Neural cell (in vitro differentiated cells): ENCODE data around the gene RBBP7. TPM values are rescaled to one million over a fixed set of nuclear protein-coding genes. Genes with fewer than 3 reads are reported as not detected.

Experiments
- H2AFZ ChIP-seq: fragments of 200-600, 300-800 bp; sonication (generic), shearing (Covaris generic); 2 replicates; pipeline ENCODE4 v1.6.0; 2014; ENCODE audit warnings: low read depth, mild to moderate bottlenecking, antibody characterized with exemption, low read length, moderate library complexity
- H3F3A ChIP-seq: fragments of 200-600 bp; shearing (Covaris generic); 2 replicates; pipeline ENCODE4 v1.6.1; 2016; ENCODE audit warnings: mild to moderate bottlenecking, moderate library complexity, mixed read lengths, antibody characterized with exemption, low read length; ENCODE audit not compliant: insufficient read depth, poor library complexity, severe bottlenecking
- H3K27ac ChIP-seq: fragments of 200-600, 300-800 bp; sonication (generic), shearing (Covaris generic); 2 replicates; pipeline ENCODE4 v1.5.1; 2014; ENCODE audit warnings: mild to moderate bottlenecking, low read length, moderate library complexity
- H3K27me3 ChIP-seq: fragments of 300-800, 200-600 bp; sonication (generic), shearing (Covaris generic); 2 replicates; pipeline ENCODE4 v1.6.0; 2014; ENCODE audit warnings: mild to moderate bottlenecking, low read depth, low read length, moderate library complexity; ENCODE audit not compliant: insufficient read depth
- H3K36me3 ChIP-seq: fragments of 300-800, 200-600 bp; sonication (generic), shearing (Covaris generic); 2 replicates; pipeline ENCODE4 v1.5.1; 2014; ENCODE audit warnings: mild to moderate bottlenecking, antibody characterized with exemption, low read length, moderate library complexity; ENCODE audit not compliant: insufficient read depth
- H3K4me2 ChIP-seq: fragments of 300-800, 200-600 bp; sonication (generic), shearing (Covaris generic); 2 replicates; pipeline ENCODE4 v1.6.0; 2014; ENCODE audit warnings: mild to moderate bottlenecking, low read length
- H3K4me3 ChIP-seq: fragments of 300-800, 200-600 bp; sonication (generic), shearing (Covaris generic); 2 replicates; pipeline ENCODE4 v1.5.1; 2014; ENCODE audit warnings: mild to moderate bottlenecking, low read length, moderate library complexity
- H3K79me2 ChIP-seq: fragments of 200-600 bp; shearing (Covaris generic); replicated peaks from 2 replicates; pipeline ENCODE4 v1.6.0; 2014; ENCODE audit warnings: mild to moderate bottlenecking, low read length, moderate library complexity; ENCODE audit not compliant: insufficient read depth
- H3K9ac ChIP-seq: fragments of 300-800, 200-600 bp; sonication (generic), shearing (Covaris generic); 2 replicates; pipeline ENCODE4 v1.6.1; 2016; ENCODE audit warnings: mild to moderate bottlenecking, low read length, mixed read lengths
- H3K9me2 ChIP-seq: fragments of 200-600 bp; shearing (Covaris generic); 2 replicates; pipeline ENCODE4 v1.6.1; 2016; ENCODE audit warnings: mild to moderate bottlenecking, low read length, mixed read lengths; ENCODE audit not compliant: insufficient read depth
- H3K9me3 ChIP-seq: fragments of 200-600, 300-800 bp; sonication (generic), shearing (Covaris generic); 2 replicates; pipeline ENCODE4 v1.6.1; 2016; ENCODE audit warnings: mild to moderate bottlenecking, mixed run types, low read length, moderate library complexity, mixed read lengths
- H4K20me1 ChIP-seq: fragments of 200-600 bp; shearing (Covaris generic); 2 replicates; pipeline ENCODE4 v1.6.1; 2016; ENCODE audit warnings: mild to moderate bottlenecking, mixed run types; ENCODE audit not compliant: insufficient read depth
- EP300 ChIP-seq: fragments of 450-650 bp; conservative IDR thresholded peaks from 2 replicates; pipeline ENCODE4 v1.6.1; 2014; ENCODE audit warnings: antibody characterized with exemption, mild to moderate bottlenecking, moderate library complexity; ENCODE audit not compliant: poor library complexity, severe bottlenecking
- EZH2 ChIP-seq: fragments of 200-600, 300-800 bp; shearing (Covaris generic), sonication (generic); IDR thresholded peaks from 2 replicates; pipeline ENCODE4 v1.6.1; 2014; ENCODE audit warnings: antibody characterized with exemption, low read length, borderline replicate concordance, mild to moderate bottlenecking; ENCODE audit not compliant: insufficient read depth, poor library complexity, severe bottlenecking
- MXI1 ChIP-seq: fragments of 450-650 bp; conservative IDR thresholded peaks from 2 replicates; pipeline ENCODE4 v1.6.1; 2014; ENCODE audit warnings: antibody characterized with exemption, mild to moderate bottlenecking; ENCODE audit not compliant: poor library complexity, severe bottlenecking
- POLR2AphosphoS5 ChIP-seq: IDR thresholded peaks from 2 replicates; pipeline ENCODE4 v1.6.1; 2012
- RAD21 ChIP-seq: fragments of 450-650 bp; conservative IDR thresholded peaks from 2 replicates; pipeline ENCODE4 v1.6.1; 2014; ENCODE audit warnings: antibody characterized with exemption, mild to moderate bottlenecking, moderate library complexity
- SMC3 ChIP-seq: fragments of 450-650 bp; conservative IDR thresholded peaks from 2 replicates; pipeline ENCODE4 v1.6.1; 2014; ENCODE audit warnings: antibody characterized with exemption, mild to moderate bottlenecking, moderate library complexity; ENCODE audit not compliant: poor library complexity
- TAF1 ChIP-seq: IDR thresholded peaks from 2 replicates; pipeline ENCODE4 v1.6.1; 2012; ENCODE audit warnings: low read depth
- polyA plus RNA-seq: library from polyadenylated mRNA; depleted of rRNA; stranded (reverse); fragments of >200 nt; gene quantifications from 2 replicates; pipeline ENCODE4 v1.2.3, GENCODE V29; 2014
- TF ChIP-seq, protein P1 (sequence below): fragments of 450-650 bp; IDR thresholded peaks from 2 replicates; pipeline ENCODE4 v1.5.1; 2014; ENCODE audit warnings: antibody characterized with exemption, mild to moderate bottlenecking, moderate library complexity; ENCODE audit not compliant: poor library complexity, severe bottlenecking
- TF ChIP-seq, protein P2 (sequence below): IDR thresholded peaks from 2 replicates; pipeline ENCODE4 v1.6.1; 2012; ENCODE audit warnings: borderline replicate concordance

Gene RBBP7
- polyA plus RNA-seq, 1 donor from 2014 or later, result 204 TPM

DNA sequence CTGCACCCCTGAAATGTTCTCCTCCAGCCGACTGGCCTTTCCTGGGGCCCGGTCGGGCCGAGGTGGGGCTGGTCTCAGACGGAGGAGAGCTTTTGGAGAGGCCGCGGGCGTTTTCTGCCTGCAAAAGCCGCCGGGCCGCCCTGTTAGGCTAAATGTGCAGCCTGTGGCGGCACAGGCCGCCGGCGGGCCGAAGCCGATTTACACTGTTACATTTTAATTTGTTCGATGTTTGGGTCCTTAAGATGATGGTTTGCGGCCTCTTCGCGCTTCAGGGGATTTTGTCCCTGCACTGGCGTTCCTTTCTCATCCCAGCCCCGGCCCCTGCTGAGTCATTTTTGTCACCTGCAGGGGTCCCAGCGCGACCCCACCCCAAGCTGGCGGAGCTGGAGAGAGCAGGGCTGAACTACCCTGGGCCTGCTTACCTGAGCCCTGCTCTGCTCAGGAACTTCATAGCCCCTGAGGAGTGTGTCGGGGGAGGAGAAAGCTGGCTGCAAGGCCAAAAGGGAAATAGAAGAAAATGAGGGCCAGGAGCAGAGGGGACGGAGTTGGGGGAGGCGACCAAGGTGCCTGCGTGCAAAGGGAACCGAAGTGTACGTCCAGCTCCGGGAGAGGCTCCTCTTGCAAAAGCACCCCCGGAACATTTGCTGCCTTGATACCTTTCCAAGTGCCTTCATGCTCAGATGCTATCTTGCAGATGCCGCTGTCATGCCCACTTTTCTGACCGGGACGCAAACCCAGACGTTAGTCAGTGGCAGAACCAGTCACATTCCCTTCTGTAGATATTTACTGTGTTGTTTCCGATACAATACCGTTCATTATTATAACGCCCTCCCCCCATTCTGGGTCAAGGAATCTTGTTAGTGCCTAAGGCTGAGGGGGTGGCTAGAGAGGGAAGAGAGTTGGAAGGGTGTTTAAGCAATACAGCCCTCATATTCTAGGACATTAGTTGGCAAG is 977 bp upstream of the RBBP7 start:
- Histone ChIP-seq H3K4me2 (peak overlapping the region; percentile 39), H3K9me2 (no peaks in the 10 kb centered on the region), H2AFZ (peak overlapping the region; percentile 51), H3K9ac (peak overlapping the region; percentile 89), H4K20me1 (no peaks in the 10 kb centered on the region), H3K9me3 (no peaks in the 10 kb centered on the region), H3F3A (no peaks in the 10 kb centered on the region), H3K27ac (peak overlapping the region; percentile 93), H3K4me3 (peak overlapping the region; percentile 69), H3K36me3 (no peaks in the 10 kb centered on the region), H3K79me2 (peaks cover 18% of the 10 kb centered on the region), H3K27me3 (no peaks in the 10 kb centered on the region)
- no peak for TF ChIP-seq RAD21
- no peak for TF ChIP-seq EZH2
- no peak for TF ChIP-seq TAF1
- no peak for TF ChIP-seq MXI1
- TF ChIP-seq POLR2AphosphoS5, result no peak
- no peak for TF ChIP-seq EP300
- TF ChIP-seq, protein P1, sequence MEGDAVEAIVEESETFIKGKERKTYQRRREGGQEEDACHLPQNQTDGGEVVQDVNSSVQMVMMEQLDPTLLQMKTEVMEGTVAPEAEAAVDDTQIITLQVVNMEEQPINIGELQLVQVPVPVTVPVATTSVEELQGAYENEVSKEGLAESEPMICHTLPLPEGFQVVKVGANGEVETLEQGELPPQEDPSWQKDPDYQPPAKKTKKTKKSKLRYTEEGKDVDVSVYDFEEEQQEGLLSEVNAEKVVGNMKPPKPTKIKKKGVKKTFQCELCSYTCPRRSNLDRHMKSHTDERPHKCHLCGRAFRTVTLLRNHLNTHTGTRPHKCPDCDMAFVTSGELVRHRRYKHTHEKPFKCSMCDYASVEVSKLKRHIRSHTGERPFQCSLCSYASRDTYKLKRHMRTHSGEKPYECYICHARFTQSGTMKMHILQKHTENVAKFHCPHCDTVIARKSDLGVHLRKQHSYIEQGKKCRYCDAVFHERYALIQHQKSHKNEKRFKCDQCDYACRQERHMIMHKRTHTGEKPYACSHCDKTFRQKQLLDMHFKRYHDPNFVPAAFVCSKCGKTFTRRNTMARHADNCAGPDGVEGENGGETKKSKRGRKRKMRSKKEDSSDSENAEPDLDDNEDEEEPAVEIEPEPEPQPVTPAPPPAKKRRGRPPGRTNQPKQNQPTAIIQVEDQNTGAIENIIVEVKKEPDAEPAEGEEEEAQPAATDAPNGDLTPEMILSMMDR, result no peak

DNA sequence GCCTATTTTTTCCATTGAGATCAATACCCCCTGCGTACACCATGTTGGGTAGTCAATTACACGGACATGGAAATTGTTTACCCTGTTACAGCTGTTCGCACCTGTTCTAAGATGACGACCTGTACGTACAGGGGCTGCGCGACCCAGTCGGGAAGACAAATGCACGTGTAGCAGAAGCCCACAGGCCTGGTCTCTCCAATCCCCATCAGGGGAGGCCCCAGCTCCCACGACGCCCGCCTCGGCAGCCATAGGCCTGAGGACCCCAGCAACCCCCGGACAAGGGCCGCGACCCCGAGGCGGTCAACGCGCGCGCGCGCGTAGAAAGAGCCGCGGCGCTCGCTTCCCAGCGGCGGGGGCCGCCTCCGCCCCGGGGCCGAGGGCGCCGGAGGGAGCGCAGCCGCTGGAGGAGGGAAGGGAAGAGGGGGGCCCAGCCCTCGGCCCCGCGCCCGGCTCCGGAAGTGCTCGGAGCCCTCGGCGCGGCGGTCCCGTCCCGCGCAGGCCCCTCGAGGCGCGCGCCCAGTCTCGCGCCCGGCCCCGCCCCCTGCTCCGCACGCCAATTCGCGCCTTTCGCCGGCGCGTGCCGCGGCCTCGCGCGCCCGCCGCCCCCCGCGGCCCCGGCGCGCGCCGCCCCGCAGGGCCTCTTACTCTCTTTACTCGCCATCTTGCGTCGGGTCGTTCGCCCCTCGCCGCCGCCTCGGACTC is 618 bp downstream of the RBBP7 start:
- Histone ChIP-seq H3K4me3 (peak overlapping the region; percentile 73), H3K4me2 (peak overlapping the region; percentile 68), H4K20me1 (no peaks in the 10 kb centered on the region), H3K27me3 (no peaks in the 10 kb centered on the region), H3F3A (no peaks in the 10 kb centered on the region), H3K79me2 (peaks cover 28% of the 10 kb centered on the region), H3K36me3 (no peaks in the 10 kb centered on the region), H3K9ac (peak overlapping the region; percentile 67), H3K9me3 (no peaks in the 10 kb centered on the region), H3K9me2 (no peaks in the 10 kb centered on the region), H2AFZ (no peak overlapping the region), H3K27ac (peak overlapping the region; percentile 78)
- TF ChIP-seq EP300, result no peak
- TF ChIP-seq, protein P2, sequence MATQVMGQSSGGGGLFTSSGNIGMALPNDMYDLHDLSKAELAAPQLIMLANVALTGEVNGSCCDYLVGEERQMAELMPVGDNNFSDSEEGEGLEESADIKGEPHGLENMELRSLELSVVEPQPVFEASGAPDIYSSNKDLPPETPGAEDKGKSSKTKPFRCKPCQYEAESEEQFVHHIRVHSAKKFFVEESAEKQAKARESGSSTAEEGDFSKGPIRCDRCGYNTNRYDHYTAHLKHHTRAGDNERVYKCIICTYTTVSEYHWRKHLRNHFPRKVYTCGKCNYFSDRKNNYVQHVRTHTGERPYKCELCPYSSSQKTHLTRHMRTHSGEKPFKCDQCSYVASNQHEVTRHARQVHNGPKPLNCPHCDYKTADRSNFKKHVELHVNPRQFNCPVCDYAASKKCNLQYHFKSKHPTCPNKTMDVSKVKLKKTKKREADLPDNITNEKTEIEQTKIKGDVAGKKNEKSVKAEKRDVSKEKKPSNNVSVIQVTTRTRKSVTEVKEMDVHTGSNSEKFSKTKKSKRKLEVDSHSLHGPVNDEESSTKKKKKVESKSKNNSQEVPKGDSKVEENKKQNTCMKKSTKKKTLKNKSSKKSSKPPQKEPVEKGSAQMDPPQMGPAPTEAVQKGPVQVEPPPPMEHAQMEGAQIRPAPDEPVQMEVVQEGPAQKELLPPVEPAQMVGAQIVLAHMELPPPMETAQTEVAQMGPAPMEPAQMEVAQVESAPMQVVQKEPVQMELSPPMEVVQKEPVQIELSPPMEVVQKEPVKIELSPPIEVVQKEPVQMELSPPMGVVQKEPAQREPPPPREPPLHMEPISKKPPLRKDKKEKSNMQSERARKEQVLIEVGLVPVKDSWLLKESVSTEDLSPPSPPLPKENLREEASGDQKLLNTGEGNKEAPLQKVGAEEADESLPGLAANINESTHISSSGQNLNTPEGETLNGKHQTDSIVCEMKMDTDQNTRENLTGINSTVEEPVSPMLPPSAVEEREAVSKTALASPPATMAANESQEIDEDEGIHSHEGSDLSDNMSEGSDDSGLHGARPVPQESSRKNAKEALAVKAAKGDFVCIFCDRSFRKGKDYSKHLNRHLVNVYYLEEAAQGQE, result no peak
- TF ChIP-seq POLR2AphosphoS5, result no peak
- TF ChIP-seq EZH2, result no peak
- peak; percentile 86 for TF ChIP-seq MXI1
- no peak for TF ChIP-seq SMC3
